ENCODE measurements around the gene ANKRD16.

GRCh38 chr10:5898163-5898562 is 8.5 kb upstream of the ANKRD16 start:
- no peak for TF ChIP-seq CTCF (IDR thresholded peaks at IDR 0.05)
- TF ChIP-seq POLR2A (IDR thresholded peaks at IDR 0.05), result no peak
